Sigmoid colon (tissue), 7 donors: ENCODE results near the gene NEAT1. TPM values are rescaled to one million over a fixed set of nuclear protein-coding genes. Genes with fewer than 3 reads are reported as not detected.

Experiments used
- DNase-seq: peaks from one replicate; pipeline ENCODE4 v3.0.0-alpha.2; 2019
- H3K27ac ChIP-seq, 4 donors: fragments of 200-600 bp; sonication (generic); one replicate each; pipeline ENCODE4 v1.5.1; 2016 to 2019; ENCODE audit warnings: mild to moderate bottlenecking in 1 of 4
- H3K27me3 ChIP-seq, 3 donors: fragments of 200-600 bp; sonication (generic); one replicate each; pipeline ENCODE4 v1.5.1; 2019; ENCODE audit warnings: mild to moderate bottlenecking in 1 of 3
- H3K36me3 ChIP-seq, 4 donors: fragments of 200-600 bp; sonication (generic); one replicate each; pipeline ENCODE4 v1.5.1; 2016 to 2019
- H3K4me1 ChIP-seq, 4 donors: fragments of 200-600 bp; sonication (generic); one replicate each; pipeline ENCODE4 v1.5.1; 2017 to 2019
- H3K4me3 ChIP-seq, 4 donors: fragments of 200-600 bp; sonication (generic); one replicate each; pipeline ENCODE4 v1.5.1; 2017 to 2019; ENCODE audit warnings: mild to moderate bottlenecking in 2 of 4, moderate library complexity in 1 of 4
- H3K9me3 ChIP-seq, 4 donors: fragments of 200-600 bp in 3 of 4; sonication (generic) in 3 of 4; one replicate each; pipeline versions ENCODE4 v1.5.1 to v1.6.1; 2013 to 2019
- EP300 ChIP-seq, 4 donors: sonication (generic); formaldehyde crosslinking; IDR thresholded peaks; one replicate each; pipeline ENCODE4 v1.6.1; 2017; ENCODE audit warnings: antibody characterized with exemption in 4 of 4
- POLR2A ChIP-seq, 2 donors: fragments of 450-650 bp; IDR thresholded peaks; one replicate each; pipeline ENCODE4 v1.6.1; 2016; ENCODE audit warnings: antibody characterized with exemption in 2 of 2, mild to moderate bottlenecking in 2 of 2, moderate library complexity in 2 of 2
- POLR2AphosphoS5 ChIP-seq, 4 donors: sonication (generic); formaldehyde crosslinking; IDR thresholded peaks; one replicate each; pipeline ENCODE4 v1.6.1; 2017; ENCODE audit warnings: antibody characterized with exemption in 4 of 4
- WGBS, 2 donors: extraction: QIAGEN DNeasy Blood & Tissue Kit; methylation state at CpG; one replicate each; pipeline ENCODE4 v1.1.7; 2013; 5-methylcytosine and 5-hydroxymethylcytosine counted together
- intact Hi-C: fragments of 100-400 bp; cut with DNase I; formaldehyde crosslinking; loops from one replicate; pipeline ENCODE4 v1.15.1; 2023
- polyA plus RNA-seq, 3 donors: library from polyadenylated mRNA; stranded (reverse); fragments of 200-250 nt; gene quantifications; one replicate each; pipeline ENCODE4 v1.2.3, GENCODE V29; 2013
- total RNA-seq, 4 donors: library from RNA; depleted of rRNA; stranded (reverse); fragments of >200 nt; gene quantifications; one replicate each; pipeline ENCODE4 v1.1.0, GENCODE V29; 2016
- TF ChIP-seq, protein P1 (sequence below), 4 experiments: fragments of 450-650 bp in 3 of 4; fragments of 200-600 bp in 1 of 4; IDR thresholded peaks; one replicate each; pipeline ENCODE4 v1.5.1; 2016 to 2019; ENCODE audit warnings: antibody characterized with exemption in 4 of 4, mild to moderate bottlenecking in 3 of 4, moderate library complexity in 2 of 4
- donor health status: healthy with polysubstance abuse.
- donor health status: Bipolar disorder and iron deficiency.
- donor health status: healthy.

Gene NEAT1
- total and polyA plus RNA-seq, 7 donors, result 26.8 to 587 (median 167) TPM

DNA sequence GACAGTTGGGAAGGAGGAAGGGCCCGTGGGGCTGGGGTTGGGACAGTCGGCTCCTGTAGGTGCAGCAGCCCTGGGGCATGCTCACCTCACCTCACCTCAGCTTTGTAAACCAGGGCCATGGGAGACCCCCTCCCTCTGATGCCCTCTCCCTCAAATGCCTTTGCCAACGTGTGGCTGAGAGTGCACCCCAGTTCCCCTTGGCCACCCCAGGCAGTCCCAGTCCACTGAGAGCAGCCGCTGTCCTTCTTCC lies 4.2 kb upstream of the NEAT1 start:
- peak overlapping the region; percentile 97 to 100 (median 100) for H3K27ac ChIP-seq
- peak overlapping the region; percentile 27 to 88 (median 52) for H3K4me3 ChIP-seq
- H3K9me3 ChIP-seq, result no peaks in the 10 kb centered on the region
- peaks cover 0 to 2% (median 0%) of the 10 kb centered on the region in 4 donors for H3K36me3 ChIP-seq
- no peak for DNase-seq
- intact Hi-C loops, result no loop called here
- WGBS, 2 donors, result 0 to 4% methylated on average over 4 of the region's 4 CpGs
- peaks cover 0 to 63% (median 60%) of the 10 kb centered on the region in 4 donors for H3K4me1 ChIP-seq
- peak in 1 of 2 donors; percentile 45 for TF ChIP-seq POLR2A (IDR thresholded peaks at IDR 0.05)
- TF ChIP-seq POLR2AphosphoS5 (IDR thresholded peaks at IDR 0.05), result no peak
- no peaks in the 10 kb centered on the region for H3K27me3 ChIP-seq

- peaks cover 0 to 63% (median 60%) of the 10 kb centered on the region in 4 donors for H3K4me1 ChIP-seq
- TF ChIP-seq POLR2A (IDR thresholded peaks at IDR 0.05), result peak; percentile 56 to 78
- TF ChIP-seq EP300 (IDR thresholded peaks at IDR 0.05), result peak; percentile 7 to 95 (median 50)
- peak; percentile 80 to 91 (median 86) for TF ChIP-seq POLR2AphosphoS5 (IDR thresholded peaks at IDR 0.05)
- TF ChIP-seq, protein P1, sequence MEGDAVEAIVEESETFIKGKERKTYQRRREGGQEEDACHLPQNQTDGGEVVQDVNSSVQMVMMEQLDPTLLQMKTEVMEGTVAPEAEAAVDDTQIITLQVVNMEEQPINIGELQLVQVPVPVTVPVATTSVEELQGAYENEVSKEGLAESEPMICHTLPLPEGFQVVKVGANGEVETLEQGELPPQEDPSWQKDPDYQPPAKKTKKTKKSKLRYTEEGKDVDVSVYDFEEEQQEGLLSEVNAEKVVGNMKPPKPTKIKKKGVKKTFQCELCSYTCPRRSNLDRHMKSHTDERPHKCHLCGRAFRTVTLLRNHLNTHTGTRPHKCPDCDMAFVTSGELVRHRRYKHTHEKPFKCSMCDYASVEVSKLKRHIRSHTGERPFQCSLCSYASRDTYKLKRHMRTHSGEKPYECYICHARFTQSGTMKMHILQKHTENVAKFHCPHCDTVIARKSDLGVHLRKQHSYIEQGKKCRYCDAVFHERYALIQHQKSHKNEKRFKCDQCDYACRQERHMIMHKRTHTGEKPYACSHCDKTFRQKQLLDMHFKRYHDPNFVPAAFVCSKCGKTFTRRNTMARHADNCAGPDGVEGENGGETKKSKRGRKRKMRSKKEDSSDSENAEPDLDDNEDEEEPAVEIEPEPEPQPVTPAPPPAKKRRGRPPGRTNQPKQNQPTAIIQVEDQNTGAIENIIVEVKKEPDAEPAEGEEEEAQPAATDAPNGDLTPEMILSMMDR (IDR thresholded peaks at IDR 0.05), result no peak
- H3K36me3 ChIP-seq, result peaks cover 0 to 7% (median under 1%) of the 10 kb centered on the region in 4 donors
- WGBS, 2 donors, result 1% methylated on average over 15 of the region's 15 CpGs
- intact Hi-C loops, result loop anchor here (1.0 kb wide), 1 partner anchor 78 kb away; no protein-coding TSS in a partner anchor
- peak; percentile 99 for DNase-seq
- H3K9me3 ChIP-seq, result no peaks in the 10 kb centered on the region
- H3K4me3 ChIP-seq, result peak overlapping the region; percentile 27 to 88 (median 55)
- no peaks in the 10 kb centered on the region for H3K27me3 ChIP-seq
- H3K27ac ChIP-seq, result peak overlapping the region; percentile 97 to 100 (median 100)
Measured at GRCh38 chr11:65418681-65419459, 3.7 kb upstream of the NEAT1 start.

- 15 to 26% methylated on average over 7 of the region's 7 CpGs for WGBS, 2 donors
- Histone ChIP-seq H3K4me3 (peak overlapping the region; percentile 27 to 88 (median 55)), H3K27ac (peak overlapping the region; percentile 97 to 100 (median 100)), H3K36me3 (peaks cover 0 to 13% (median 6%) of the 10 kb centered on the region in 4 donors), H3K9me3 (no peaks in the 10 kb centered on the region), H3K27me3 (no peaks in the 10 kb centered on the region), H3K4me1 (peaks cover 0 to 63% (median 60%) of the 10 kb centered on the region in 4 donors)
- intact Hi-C loops, result loop anchor here (1.0 kb wide), 1 partner anchor 78 kb away; no protein-coding TSS in a partner anchor
- TF ChIP-seq POLR2A (IDR thresholded peaks at IDR 0.05), result no peak
- no peak for TF ChIP-seq EP300 (IDR thresholded peaks at IDR 0.05)
- TF ChIP-seq POLR2AphosphoS5 (IDR thresholded peaks at IDR 0.05), result no peak
- TF ChIP-seq, protein P1 (IDR thresholded peaks at IDR 0.05), result no peak
- DNase-seq, result peak; percentile 77
Measured at GRCh38 chr11:65419460-65419771, 3.2 kb upstream of the NEAT1 start.

- intact Hi-C loops, result loop anchor here (1.0 to 5.0 kb wide), 2 partner anchors 77 to 152 kb away; partner anchors contain the start of genes FAM89B and ZNRD2
- peak; percentile 64 for TF ChIP-seq POLR2A (IDR thresholded peaks at IDR 0.05)
- TF ChIP-seq POLR2AphosphoS5 (IDR thresholded peaks at IDR 0.05), result peak; percentile 83 to 97 (median 88)
- TF ChIP-seq, protein P1 (IDR thresholded peaks at IDR 0.05), result no peak
- TF ChIP-seq EP300 (IDR thresholded peaks at IDR 0.05), result peak; percentile 48 to 98 (median 83)
- H3K4me1 ChIP-seq, result peaks cover 0 to 63% (median 60%) of the 10 kb centered on the region in 4 donors
- WGBS, 2 donors, result 1 to 2% methylated on average over 6 of the region's 6 CpGs
- peaks cover 0 to 18% (median 9%) of the 10 kb centered on the region in 4 donors for H3K36me3 ChIP-seq
- peak; percentile 98 for DNase-seq
- peak overlapping the region; percentile 27 to 88 (median 55) for H3K4me3 ChIP-seq
- H3K27me3 ChIP-seq, result no peaks in the 10 kb centered on the region
- H3K9me3 ChIP-seq, result no peaks in the 10 kb centered on the region
- H3K27ac ChIP-seq, result peak overlapping the region; percentile 97 to 100 (median 100)
Measured at GRCh38 chr11:65419772-65420481, 2.7 kb upstream of the NEAT1 start.

DNA sequence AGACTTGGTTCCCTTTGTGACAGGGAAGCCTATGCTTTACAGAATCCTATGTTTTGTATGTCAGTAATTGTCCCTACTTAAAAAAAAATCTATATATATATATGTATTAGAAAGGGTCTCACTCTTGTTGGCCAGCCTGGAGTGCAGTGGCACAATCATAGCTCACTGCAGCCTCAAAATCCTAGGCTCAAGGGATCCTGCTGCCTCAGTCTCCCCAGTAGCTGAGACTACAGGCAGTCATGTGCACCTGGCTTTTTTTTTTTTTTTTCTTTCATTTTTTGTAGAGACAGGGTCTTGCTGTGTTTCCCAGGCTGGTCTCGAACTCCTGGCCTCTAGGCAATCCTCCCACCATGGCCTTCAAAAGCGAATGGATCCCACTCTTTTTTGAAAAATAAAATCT lies 2.1 kb upstream of the NEAT1 start:
- TF ChIP-seq, protein P1 (IDR thresholded peaks at IDR 0.05), result no peak
- TF ChIP-seq EP300 (IDR thresholded peaks at IDR 0.05) (no peak), POLR2A (IDR thresholded peaks at IDR 0.05) (no peak), POLR2AphosphoS5 (IDR thresholded peaks at IDR 0.05) (no peak)
- Histone ChIP-seq H3K27me3 (no peaks in the 10 kb centered on the region), H3K36me3 (peaks cover under 1 to 24% (median 12%) of the 10 kb centered on the region in 4 donors), H3K9me3 (no peaks in the 10 kb centered on the region), H3K4me3 (peak overlapping the region; percentile 1 to 88 (median 78)), H3K4me1 (peaks cover 0 to 63% (median 60%) of the 10 kb centered on the region in 4 donors), H3K27ac (peak overlapping the region; percentile 97 to 100 (median 100))
- WGBS, 2 donors, result 67 to 79% methylated on average over 2 of the region's 2 CpGs
- no peak for DNase-seq
- intact Hi-C loops, result loop anchor here (5.0 kb wide), 1 partner anchor 152 kb away; the partner anchor contains the start of genes FAM89B and ZNRD2
